GM23338 (cell line): ENCODE data around the gene NPIPA1.
"Not testable (repeated sequence)": the region's sequence is repeated elsewhere in the genome, so short reads cannot be mapped to it uniquely, and the experiment has no call there.

Experiments used
- CREB1 ChIP-seq: fragments of 250-450 bp; sonication (Bioruptor Pico); IDR thresholded peaks from 2 replicates; pipeline ENCODE4 v1.5.0; 2020; ENCODE audit warnings: low read depth, mild to moderate bottlenecking, moderate library complexity
- CTCF ChIP-seq, 2 experiments: fragments of 200-600 bp in 1 of 2; sonication (generic) in 1 of 2; conservative IDR thresholded peaks; 2 replicates each; pipeline versions ENCODE4 v1.5.1 to v1.6.1; 2016 to 2017; ENCODE audit warnings: antibody characterized with exemption in 2 of 2, low read depth in 2 of 2, mild to moderate bottlenecking in 2 of 2, moderate library complexity in 1 of 2
- ETS1 ChIP-seq: IDR thresholded peaks from 2 replicates; pipeline ENCODE4 v1.6.1; 2016; ENCODE audit warnings: antibody characterized with exemption
- EZH2 ChIP-seq: fragments of 200-600 bp; sonication (generic); IDR thresholded peaks from one replicate; pipeline ENCODE4 v1.8.0; 2017; ENCODE audit warnings: antibody characterized with exemption, mild to moderate bottlenecking, low read depth; ENCODE audit not compliant: unreplicated experiment
- EZH2phosphoT487 ChIP-seq: fragments of 200-600 bp; sonication (generic); IDR thresholded peaks from one replicate; pipeline ENCODE4 v1.8.1; 2018; ENCODE audit warnings: antibody characterized with exemption; ENCODE audit not compliant: unreplicated experiment
- NANOG ChIP-seq: IDR thresholded peaks from 2 replicates; pipeline ENCODE4 v1.6.1; 2016; ENCODE audit warnings: antibody characterized with exemption, borderline replicate concordance
- POLR2AphosphoS5 ChIP-seq: IDR thresholded peaks from 2 replicates; pipeline ENCODE4 v1.6.1; 2016; ENCODE audit warnings: antibody characterized with exemption, low read depth
- REST ChIP-seq: IDR thresholded peaks from one replicate; pipeline ENCODE4 v1.6.1; 2018; ENCODE audit warnings: antibody characterized with exemption; ENCODE audit not compliant: unreplicated experiment
- ZNF114 ChIP-seq: fragments of 250-450 bp; sonication (Bioruptor Pico); IDR thresholded peaks from 2 replicates; pipeline ENCODE4 v1.5.0; 2020; ENCODE audit warnings: mild to moderate bottlenecking, moderate library complexity

- not testable (repeated sequence) for TF ChIP-seq CTCF (conservative IDR thresholded peaks at IDR 0.05; ENCODE audit: low read depth in 2 of 2); CREB1; ZNF114 (CRISPR knock-in tag); POLR2AphosphoS5; EZH2phosphoT487; EZH2; REST; ETS1; NANOG
These were observed 41.9 kb upstream of the NPIPA1 start for GRCh38 chr16:14895382-14895781.
